CD4-positive, CD25-positive, alpha-beta regulatory T cell (primary cell): ENCODE data around the gene TM9SF4. TPM values are rescaled to one million over a fixed set of nuclear protein-coding genes. Genes with fewer than 3 reads are reported as not detected.

Source experiments
- ATAC-seq, 2 donors: fragments of 150-1000 bp; cut with Tn5 transposase; one replicate each; pipeline ENCODE4 v1.10.0; 2021; ENCODE audit warnings: low read depth in 2 of 2, moderate number of reproducible peaks in 2 of 2, moderate library complexity in 1 of 2
- DNase-seq, 3 donors: peaks; one replicate each; pipeline versions ENCODE4 v3.0.0 to v3.0.0-alpha.2; 2012 to 2022; ENCODE audit warnings: mixed read lengths in 1 of 3
- H3K27ac ChIP-seq: one replicate; pipeline ENCODE4 v1.7.0; 2013; ENCODE audit warnings: mild to moderate bottlenecking, low read length; ENCODE audit not compliant: insufficient read depth, poor library complexity, severe bottlenecking
- H3K27me3 ChIP-seq: one replicate; pipeline ENCODE4 v1.7.0; 2013; ENCODE audit warnings: low read length; ENCODE audit not compliant: control insufficient read depth, insufficient read depth
- H3K36me3 ChIP-seq: one replicate; pipeline ENCODE4 v1.7.0; 2013; ENCODE audit warnings: mild to moderate bottlenecking, low read length, moderate library complexity; ENCODE audit not compliant: control insufficient read depth, insufficient read depth
- H3K4me1 ChIP-seq: 2 replicates; pipeline ENCODE4 v1.7.0; 2013; ENCODE audit warnings: mild to moderate bottlenecking, low read length; ENCODE audit not compliant: insufficient read depth, control insufficient read depth, poor library complexity, severe bottlenecking
- H3K4me3 ChIP-seq: one replicate; pipeline ENCODE4 v1.7.0; 2013; ENCODE audit warnings: low read depth, mild to moderate bottlenecking, low read length, moderate library complexity
- H3K9me3 ChIP-seq, 2 experiments: 1 replicate in 1 of 2; 2 replicates in 1 of 2; pipeline ENCODE4 v1.7.0; 2013; ENCODE audit warnings: low read length in 2 of 2, mild to moderate bottlenecking in 1 of 2, moderate library complexity in 1 of 2; ENCODE audit not compliant: control insufficient read depth in 2 of 2
- H3K27ac Mint-ChIP-seq, 3 donors: one replicate each; pipeline ENCODE4 v1.8.0; 2020 to 2022; ENCODE audit warnings: mild to moderate bottlenecking in 3 of 3, mixed read lengths in 3 of 3, moderate library complexity in 2 of 3
- H3K27me3 Mint-ChIP-seq: one replicate; pipeline ENCODE4 v1.8.0; 2022; ENCODE audit warnings: mild to moderate bottlenecking, mixed read lengths
- H3K36me3 Mint-ChIP-seq: one replicate; pipeline ENCODE4 v1.8.0; 2020; ENCODE audit warnings: mixed read lengths
- H3K4me1 Mint-ChIP-seq, 4 donors: one replicate each; pipeline ENCODE4 v1.8.0; 2020 to 2022; ENCODE audit warnings: mixed read lengths in 4 of 4, mild to moderate bottlenecking in 1 of 4
- H3K4me3 Mint-ChIP-seq, 4 donors: one replicate each; pipeline ENCODE4 v1.8.0; 2020 to 2022; ENCODE audit warnings: mild to moderate bottlenecking in 4 of 4, mixed read lengths in 4 of 4, moderate library complexity in 3 of 4
- H3K9me3 Mint-ChIP-seq, 7 donors: one replicate each; pipeline ENCODE4 v1.8.0; 2020 to 2022; ENCODE audit warnings: mixed read lengths in 7 of 7, mild to moderate bottlenecking in 3 of 7, moderate library complexity in 2 of 7
- polyA plus RNA-seq, 4 donors: library from polyadenylated mRNA; unstranded; fragments of 300-500 nt; fragmentation: Illumina TruSeq; gene quantifications; one replicate each; pipeline ENCODE4 v1.2.3, GENCODE V29; 2021
- total RNA-seq: library from RNA; stranded (reverse); gene quantifications from one replicate; pipeline ENCODE4 v1.2.3, GENCODE V29; 2022

Gene TM9SF4
- total and polyA plus RNA-seq, 5 donors from 2014 or later = 28.7 to 36.3 (median 29.4) TPM

DNA sequence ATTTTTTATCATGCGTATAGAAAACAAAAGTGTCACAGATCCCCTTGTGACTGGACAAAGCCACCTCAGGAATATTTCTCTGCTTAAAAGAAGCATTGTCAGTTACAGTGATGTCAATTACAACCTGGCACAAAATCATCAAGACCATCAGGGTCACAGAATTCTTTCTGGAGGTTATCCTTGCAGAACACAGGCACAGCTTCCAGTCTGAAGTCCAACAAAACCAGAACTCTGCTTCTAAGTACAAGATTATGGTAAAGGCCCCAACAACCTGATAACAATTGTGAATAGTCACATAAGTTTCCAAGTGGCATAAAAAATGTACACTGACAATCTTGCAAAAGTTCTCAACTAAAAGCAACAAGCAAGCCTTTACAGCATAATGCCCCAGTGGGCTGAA lies 77.0 kb downstream of the TM9SF4 start:
- H3K27ac ChIP-seq = no peak overlapping the region
- H3K4me1 ChIP-seq = peaks cover 13% of the 10 kb centered on the region
- H3K36me3 Mint-ChIP-seq = no peaks in the 10 kb centered on the region
- H3K4me1 Mint-ChIP-seq = peaks cover 0 to 33% (median 12%) of the 10 kb centered on the region in 4 donors
- no peak overlapping the region for H3K4me3 ChIP-seq
- no peaks in the 10 kb centered on the region for H3K36me3 ChIP-seq
- H3K4me3 Mint-ChIP-seq = peak overlapping the region in 2 of 4 donors; percentile 13 to 41
- no peak for ATAC-seq
- no peaks in the 10 kb centered on the region for H3K27me3 Mint-ChIP-seq
- H3K9me3 Mint-ChIP-seq = no peaks in the 10 kb centered on the region
- DNase-seq = no peak
- H3K27me3 ChIP-seq = no peaks in the 10 kb centered on the region
- no peaks in the 10 kb centered on the region for H3K9me3 ChIP-seq
- H3K27ac Mint-ChIP-seq = no peak overlapping the region

DNA sequence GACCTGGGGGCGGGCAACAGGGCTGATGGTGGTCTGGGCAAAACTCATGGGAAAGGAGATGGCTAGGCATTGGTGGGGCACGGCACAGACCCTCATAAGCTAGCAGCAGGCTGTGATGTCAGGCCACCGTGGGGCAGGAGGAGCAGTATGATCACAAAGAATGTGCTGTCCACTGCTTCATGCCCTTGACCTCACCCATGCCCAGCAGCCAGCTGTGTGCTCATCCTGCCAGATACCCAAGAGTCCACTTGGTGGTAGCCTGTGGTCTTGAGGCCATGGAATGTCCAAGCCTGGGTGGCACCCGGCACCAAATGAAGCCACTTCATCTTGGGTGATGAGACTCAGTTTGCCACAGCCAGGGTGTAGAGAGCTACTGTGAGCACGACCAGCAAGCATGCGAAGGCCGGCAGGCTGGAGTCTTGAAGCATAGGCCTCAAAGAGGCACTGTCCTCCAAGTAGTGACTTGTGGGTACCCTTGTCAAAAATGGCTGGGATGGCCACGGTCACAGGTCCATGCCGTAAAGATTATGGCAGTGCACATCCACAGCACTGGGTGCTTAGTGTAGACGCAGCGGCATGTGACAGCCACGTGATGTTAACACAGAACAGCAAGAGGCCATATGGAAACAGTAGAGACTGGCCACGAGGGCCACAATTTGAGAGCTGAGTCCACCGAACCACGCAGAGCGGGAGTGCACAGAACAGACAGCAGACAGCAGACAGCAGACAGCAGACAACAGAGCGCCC lies 79.0 kb downstream of the TM9SF4 start:
- no peaks in the 10 kb centered on the region for H3K27me3 ChIP-seq
- no peaks in the 10 kb centered on the region for H3K9me3 ChIP-seq
- peak overlapping the region; percentile 58 to 89 (median 88) for H3K4me3 Mint-ChIP-seq
- no peaks in the 10 kb centered on the region for H3K36me3 Mint-ChIP-seq
- peaks cover 4 to 35% (median 16%) of the 10 kb centered on the region in 4 donors for H3K4me1 Mint-ChIP-seq
- H3K4me1 ChIP-seq = peaks cover 13% of the 10 kb centered on the region
- H3K27ac ChIP-seq = no peak overlapping the region
- H3K27ac Mint-ChIP-seq = peak overlapping the region; percentile 62 to 98 (median 91)
- no peaks in the 10 kb centered on the region for H3K36me3 ChIP-seq
- no peaks in the 10 kb centered on the region for H3K9me3 Mint-ChIP-seq
- no peaks in the 10 kb centered on the region for H3K27me3 Mint-ChIP-seq
- DNase-seq (no peak), ATAC-seq (no peak)
- no peak overlapping the region for H3K4me3 ChIP-seq

DNA sequence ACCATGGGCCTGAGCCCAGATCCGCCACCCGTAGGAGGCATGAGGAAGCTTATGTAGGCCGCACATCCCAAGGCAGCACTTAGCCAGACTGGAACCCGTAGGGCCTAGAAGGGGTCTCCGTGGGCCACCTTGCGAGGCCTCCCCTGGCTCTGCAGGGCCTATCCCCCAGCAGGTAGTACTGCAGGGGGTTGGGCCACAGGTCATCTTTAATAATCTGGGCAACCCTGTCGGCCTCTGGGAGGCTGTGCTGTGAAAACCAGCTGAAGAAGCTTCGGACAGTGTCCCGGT lies 79.6 kb downstream of the TM9SF4 start:
- H3K9me3 Mint-ChIP-seq = no peaks in the 10 kb centered on the region
- H3K4me3 ChIP-seq = peak overlapping the region; percentile 52
- peaks cover 4 to 40% (median 18%) of the 10 kb centered on the region in 4 donors for H3K4me1 Mint-ChIP-seq
- H3K27ac ChIP-seq = no peak overlapping the region
- DNase-seq = no peak
- H3K27me3 ChIP-seq = no peaks in the 10 kb centered on the region
- peaks cover 13% of the 10 kb centered on the region for H3K4me1 ChIP-seq
- H3K36me3 Mint-ChIP-seq = no peaks in the 10 kb centered on the region
- no peak for ATAC-seq
- peak overlapping the region; percentile 89 to 92 (median 90) for H3K4me3 Mint-ChIP-seq
- H3K9me3 ChIP-seq = no peaks in the 10 kb centered on the region
- peak overlapping the region; percentile 91 to 98 (median 96) for H3K27ac Mint-ChIP-seq
- H3K27me3 Mint-ChIP-seq = no peaks in the 10 kb centered on the region
- H3K36me3 ChIP-seq = no peaks in the 10 kb centered on the region

DNA sequence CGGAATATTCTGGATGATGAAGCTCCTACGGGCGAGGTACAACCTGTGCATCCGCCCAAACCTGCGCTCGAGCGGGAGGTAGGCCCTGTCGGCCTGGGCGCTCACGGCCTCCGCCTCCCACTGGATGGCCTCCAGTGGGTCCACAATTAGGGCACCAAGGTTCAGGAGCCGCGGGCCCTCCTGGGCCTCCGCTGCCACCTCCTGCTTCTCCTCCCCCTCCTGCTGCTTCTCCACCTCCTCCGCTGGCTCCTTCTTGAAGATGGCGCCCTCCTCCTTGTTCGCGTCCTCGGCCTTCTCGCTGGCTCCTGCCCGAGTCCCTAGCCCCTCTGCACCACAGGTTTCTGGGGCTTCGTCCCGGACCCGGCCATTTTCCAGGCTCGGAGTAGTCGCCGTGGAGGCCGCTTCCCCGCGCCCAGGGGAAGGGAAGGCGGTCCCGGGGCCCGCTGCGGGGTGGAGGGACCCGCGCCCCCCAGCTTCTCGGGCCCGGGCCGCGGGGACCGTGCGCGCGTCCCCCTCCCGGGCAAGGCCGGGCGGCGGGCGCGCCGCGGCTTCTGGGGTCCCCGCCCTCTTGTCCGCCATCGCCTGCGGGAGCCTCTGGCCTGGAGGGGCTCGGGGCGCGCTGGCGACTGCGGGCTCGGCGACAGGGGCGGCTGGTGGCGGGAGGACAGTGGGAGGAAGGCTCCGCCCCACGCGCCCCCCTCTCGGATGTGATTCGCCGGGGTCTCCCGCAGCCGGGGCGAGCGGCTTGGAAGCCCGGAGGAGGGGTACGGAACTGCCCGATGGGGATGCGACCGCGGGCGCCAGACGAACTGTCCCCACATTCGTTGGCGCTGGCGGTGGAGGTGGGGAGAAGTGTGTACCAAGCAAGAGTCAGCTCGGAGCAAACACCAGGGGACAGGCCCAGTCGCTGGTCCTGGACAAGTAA lies 80.4 kb downstream of the TM9SF4 start:
- no peaks in the 10 kb centered on the region for H3K27me3 ChIP-seq
- Mint-ChIP-seq H3K27me3 (no peaks in the 10 kb centered on the region), H3K9me3 (no peaks in the 10 kb centered on the region), H3K4me1 (peaks cover 4 to 45% (median 19%) of the 10 kb centered on the region in 4 donors), H3K36me3 (peaks cover 4% of the 10 kb centered on the region), H3K27ac (peak overlapping the region; percentile 91 to 96 (median 91)), H3K4me3 (peak overlapping the region; percentile 89 to 92 (median 90))
- ATAC-seq = peak; percentile 56 to 57
- H3K4me3 ChIP-seq = peak overlapping the region; percentile 52
- no peaks in the 10 kb centered on the region for H3K9me3 ChIP-seq
- DNase-seq = peak; percentile 39 to 49 (median 48)
- H3K27ac ChIP-seq = peak overlapping the region; percentile 67
- peaks cover 13% of the 10 kb centered on the region for H3K4me1 ChIP-seq
- no peaks in the 10 kb centered on the region for H3K36me3 ChIP-seq

DNA sequence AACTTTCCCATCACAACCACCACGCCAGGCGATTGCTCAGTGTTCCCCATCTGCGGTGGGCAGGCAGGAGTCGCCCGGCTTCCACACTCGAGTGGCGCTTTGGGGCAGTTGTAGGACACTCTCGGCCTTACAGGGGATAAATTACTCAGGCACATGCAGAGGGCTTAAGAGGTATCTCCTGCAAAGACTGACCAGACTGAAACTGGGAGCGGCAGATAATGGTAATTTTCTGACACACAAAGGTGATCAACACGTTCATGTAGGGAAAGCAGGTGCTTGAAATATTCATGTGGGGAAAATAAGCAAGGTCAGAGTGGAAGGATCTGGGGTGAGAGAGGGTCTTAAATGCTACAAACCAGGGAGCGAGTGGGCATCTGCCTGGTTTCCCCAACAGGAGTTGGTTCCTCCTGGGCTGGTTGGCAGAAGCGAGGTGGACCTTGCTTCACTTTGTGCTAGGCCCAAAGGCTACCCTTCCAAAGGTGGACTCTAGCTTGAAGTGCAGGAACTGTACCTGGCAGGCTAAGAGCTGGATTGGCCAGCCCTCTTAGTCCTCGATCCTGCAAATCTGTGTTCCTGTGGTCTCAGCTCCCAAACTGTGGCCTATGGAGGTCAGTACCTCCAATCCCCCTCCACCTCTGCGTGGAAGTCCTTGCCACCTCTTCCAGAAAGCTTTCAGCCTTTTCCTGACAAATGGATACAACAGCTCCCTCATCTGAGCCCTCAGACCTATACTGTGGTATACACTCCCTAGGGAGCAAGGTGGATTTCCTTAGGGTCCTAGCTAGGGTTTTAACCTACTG lies 81.3 kb downstream of the TM9SF4 start:
- H3K9me3 ChIP-seq = no peaks in the 10 kb centered on the region
- Mint-ChIP-seq H3K36me3 (peaks cover 10% of the 10 kb centered on the region), H3K9me3 (no peaks in the 10 kb centered on the region), H3K27me3 (no peaks in the 10 kb centered on the region), H3K27ac (peak overlapping the region; percentile 72 to 91 (median 91)), H3K4me1 (peaks cover 4 to 39% (median 18%) of the 10 kb centered on the region in 4 donors), H3K4me3 (peak overlapping the region; percentile 68 to 88 (median 84))
- peak in 1 of 3 donors; percentile 10 for DNase-seq
- ATAC-seq = no peak
- H3K4me1 ChIP-seq = peaks cover 13% of the 10 kb centered on the region
- peak overlapping the region; percentile 67 for H3K27ac ChIP-seq
- H3K27me3 ChIP-seq = no peaks in the 10 kb centered on the region
- H3K4me3 ChIP-seq = peak overlapping the region; percentile 48
- H3K36me3 ChIP-seq = peaks cover 8% of the 10 kb centered on the region

DNA sequence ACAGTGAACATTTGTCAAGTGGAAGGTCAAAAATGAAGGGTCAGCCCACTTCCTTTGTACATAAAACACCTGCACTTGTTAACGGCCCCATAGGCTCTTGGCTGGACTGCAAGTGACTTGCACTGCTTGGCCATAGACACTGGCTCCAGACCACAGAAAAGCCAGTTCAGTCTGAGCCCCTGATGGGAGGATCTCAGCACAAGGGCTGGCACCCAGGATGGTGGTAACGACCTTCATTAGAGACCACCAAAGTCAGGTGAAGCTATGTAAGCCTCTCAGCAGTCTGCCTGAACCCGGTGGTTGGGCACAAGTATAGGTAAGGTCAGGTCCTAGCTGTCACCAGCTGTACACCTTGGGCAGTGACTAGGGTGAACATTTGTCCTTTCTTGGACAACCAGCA lies 81.9 kb downstream of the TM9SF4 start:
- Mint-ChIP-seq H3K27ac (peak overlapping the region; percentile 7 to 91 (median 77)), H3K27me3 (no peaks in the 10 kb centered on the region), H3K36me3 (peaks cover 16% of the 10 kb centered on the region), H3K4me3 (peak overlapping the region in 3 of 4 donors; percentile 68 to 86 (median 83)), H3K9me3 (no peaks in the 10 kb centered on the region), H3K4me1 (peaks cover 4 to 39% (median 17%) of the 10 kb centered on the region in 4 donors)
- DNase-seq (no peak), ATAC-seq (no peak)
- peak overlapping the region; percentile 48 for H3K4me3 ChIP-seq
- H3K36me3 ChIP-seq = peaks cover 14% of the 10 kb centered on the region
- peaks cover 13% of the 10 kb centered on the region for H3K4me1 ChIP-seq
- no peak overlapping the region for H3K27ac ChIP-seq
- no peaks in the 10 kb centered on the region for H3K27me3 ChIP-seq
- H3K9me3 ChIP-seq = no peaks in the 10 kb centered on the region

DNA sequence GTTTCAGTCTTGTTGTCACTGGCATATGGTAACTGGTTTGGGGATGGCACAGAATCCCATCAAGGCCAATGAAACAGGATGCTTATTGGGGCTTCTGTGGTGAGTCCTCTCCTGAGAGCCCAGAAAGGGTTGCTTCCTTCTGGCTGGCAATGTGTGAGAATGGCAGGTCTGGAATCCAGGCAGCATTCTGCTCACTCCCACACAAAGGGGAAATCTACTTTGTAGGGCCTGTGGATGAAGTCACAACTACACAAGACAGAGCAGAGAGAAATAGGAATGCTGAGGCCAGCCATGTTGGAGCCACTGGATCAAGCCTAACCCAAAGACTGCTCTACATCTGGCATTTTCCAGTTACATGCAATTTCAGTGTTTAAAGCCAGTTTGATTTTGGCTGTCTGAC lies 82.4 kb downstream of the TM9SF4 start:
- H3K27ac Mint-ChIP-seq = peak overlapping the region in 2 of 3 donors; percentile 77 to 91
- no peak for DNase-seq
- no peaks in the 10 kb centered on the region for H3K27me3 Mint-ChIP-seq
- Histone ChIP-seq H3K9me3 (no peaks in the 10 kb centered on the region), H3K27ac (peak overlapping the region; percentile 7), H3K36me3 (peaks cover 18% of the 10 kb centered on the region), H3K4me3 (no peak overlapping the region), H3K4me1 (peaks cover 13% of the 10 kb centered on the region), H3K27me3 (no peaks in the 10 kb centered on the region)
- H3K4me1 Mint-ChIP-seq = peaks cover 4 to 37% (median 17%) of the 10 kb centered on the region in 4 donors
- H3K4me3 Mint-ChIP-seq = peak overlapping the region; percentile 47 to 86 (median 70)
- ATAC-seq = no peak
- H3K9me3 Mint-ChIP-seq = no peaks in the 10 kb centered on the region
- peaks cover 17% of the 10 kb centered on the region for H3K36me3 Mint-ChIP-seq
